ENCODE data around the gene BCL11A. TPM values are rescaled to one million over a fixed set of nuclear protein-coding genes. Genes with fewer than 3 reads are reported as not detected.

BCL11A gene
- total RNA-seq, 1 donor from 2014 or later: 0.67 TPM

DNA sequence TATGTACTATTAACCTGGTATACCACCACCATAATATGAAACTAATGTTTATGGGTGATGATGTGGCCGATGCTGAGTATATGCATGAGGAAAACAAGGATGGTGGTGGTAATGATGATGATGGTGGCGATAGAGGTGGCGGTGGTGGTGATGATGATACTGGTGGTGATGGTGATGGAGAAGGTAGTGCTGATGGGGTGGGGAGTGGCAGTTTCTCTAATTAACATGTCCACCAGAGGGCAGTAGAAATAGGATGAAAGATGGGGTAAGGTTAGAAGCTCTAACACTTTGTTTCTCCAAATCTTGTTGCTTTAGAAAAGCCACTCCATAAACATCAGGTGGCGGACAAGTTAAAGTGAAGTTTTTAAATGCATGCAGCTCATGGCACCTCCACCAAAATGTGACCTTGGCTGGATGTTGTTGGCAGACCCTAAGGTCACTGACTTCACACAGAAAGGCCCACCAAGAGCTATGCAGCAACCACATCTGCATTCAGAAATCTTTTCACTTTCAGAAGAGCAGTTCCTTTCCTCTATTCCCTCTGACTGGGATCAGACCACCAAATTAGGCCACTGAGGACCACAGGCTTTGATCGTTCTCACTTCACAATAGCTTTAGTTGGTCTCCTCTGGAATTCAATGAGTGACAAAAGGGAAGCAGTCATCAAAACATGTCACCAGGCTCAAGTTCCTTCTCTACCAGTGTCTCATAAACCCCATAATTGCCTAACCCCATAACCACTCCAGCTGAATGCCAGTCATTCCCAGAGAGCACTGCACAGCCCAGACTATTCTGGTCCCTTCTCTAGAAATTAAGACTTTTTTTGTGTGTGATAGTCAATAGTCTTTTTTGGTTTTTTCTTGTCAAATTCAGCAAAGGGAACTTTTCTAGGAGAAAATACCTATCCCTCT, 7.5 kb upstream of the BCL11A start:
- Histone ChIP-seq H3K4me3 (no peak overlapping the region), H3K27ac (no peak overlapping the region), H2AFZ (replicated peaks) (no peak overlapping the region), H3F3A (ENCODE audit: low read depth) (peaks cover 15% of the 10 kb centered on the region), H3K9ac (no peak overlapping the region), H3K9me3 (ENCODE audit: low read depth) (no peaks in the 10 kb centered on the region), H3K4me2 (no peak overlapping the region), H3K4me1 (peaks cover 16% of the 10 kb centered on the region), H3K27me3 (peaks cover 49% of the 10 kb centered on the region), H4K20me1 (ENCODE audit: low read depth) (no peaks in the 10 kb centered on the region), H3K79me2 (ENCODE audit: low read depth) (no peaks in the 10 kb centered on the region), H3K36me3 (no peaks in the 10 kb centered on the region)
- H3K9me3 Mint-ChIP-seq: no peaks in the 10 kb centered on the region
- peak; percentile 56 for DNase-seq (ENCODE audit: low spot score)
- H3K27ac Mint-ChIP-seq: no peak overlapping the region
- peak overlapping the region; percentile 24 for H3K4me3 Mint-ChIP-seq
- TF ChIP-seq, protein P1, sequence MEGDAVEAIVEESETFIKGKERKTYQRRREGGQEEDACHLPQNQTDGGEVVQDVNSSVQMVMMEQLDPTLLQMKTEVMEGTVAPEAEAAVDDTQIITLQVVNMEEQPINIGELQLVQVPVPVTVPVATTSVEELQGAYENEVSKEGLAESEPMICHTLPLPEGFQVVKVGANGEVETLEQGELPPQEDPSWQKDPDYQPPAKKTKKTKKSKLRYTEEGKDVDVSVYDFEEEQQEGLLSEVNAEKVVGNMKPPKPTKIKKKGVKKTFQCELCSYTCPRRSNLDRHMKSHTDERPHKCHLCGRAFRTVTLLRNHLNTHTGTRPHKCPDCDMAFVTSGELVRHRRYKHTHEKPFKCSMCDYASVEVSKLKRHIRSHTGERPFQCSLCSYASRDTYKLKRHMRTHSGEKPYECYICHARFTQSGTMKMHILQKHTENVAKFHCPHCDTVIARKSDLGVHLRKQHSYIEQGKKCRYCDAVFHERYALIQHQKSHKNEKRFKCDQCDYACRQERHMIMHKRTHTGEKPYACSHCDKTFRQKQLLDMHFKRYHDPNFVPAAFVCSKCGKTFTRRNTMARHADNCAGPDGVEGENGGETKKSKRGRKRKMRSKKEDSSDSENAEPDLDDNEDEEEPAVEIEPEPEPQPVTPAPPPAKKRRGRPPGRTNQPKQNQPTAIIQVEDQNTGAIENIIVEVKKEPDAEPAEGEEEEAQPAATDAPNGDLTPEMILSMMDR (IDR thresholded peaks at IDR 0.05): peak; percentile 66
- TF ChIP-seq EZH2phosphoT487 (IDR thresholded peaks at IDR 0.05): no peak
- peaks cover 40% of the 10 kb centered on the region for H3K27me3 Mint-ChIP-seq (ENCODE audit: insufficient read depth, low read depth)
- peaks cover 14% of the 10 kb centered on the region for H3K4me1 Mint-ChIP-seq
- H3K36me3 Mint-ChIP-seq: no peaks in the 10 kb centered on the region

DNA sequence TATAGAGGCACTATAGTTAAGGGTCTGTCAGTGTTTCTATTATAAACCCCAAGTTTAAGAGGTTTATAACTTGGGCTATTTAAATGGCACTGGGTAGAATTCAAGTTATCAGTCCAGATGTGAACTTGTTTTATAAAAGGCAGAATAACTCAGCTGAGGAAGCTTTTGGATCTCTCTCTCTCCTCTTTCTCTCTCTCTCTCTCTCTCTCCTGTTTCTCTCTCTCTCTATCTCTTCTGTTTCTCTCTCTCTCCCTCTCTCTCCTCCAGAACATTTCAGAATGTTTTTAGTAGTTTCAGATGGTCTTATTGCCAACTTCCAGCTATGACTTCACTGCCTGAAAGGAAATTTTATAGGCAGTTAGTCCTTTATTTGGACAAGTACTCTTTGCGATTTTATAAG, 6.4 kb upstream of the BCL11A start:
- no peak overlapping the region for H3K27ac ChIP-seq
- no peaks in the 10 kb centered on the region for H3K79me2 ChIP-seq (ENCODE audit: low read depth)
- no peak overlapping the region for H2AFZ ChIP-seq (replicated peaks)
- H3K9ac ChIP-seq: no peak overlapping the region
- H3K4me2 ChIP-seq: no peak overlapping the region
- H3K4me3 Mint-ChIP-seq: no peak overlapping the region
- TF ChIP-seq, protein P1 (IDR thresholded peaks at IDR 0.05): no peak
- TF ChIP-seq EZH2 (IDR thresholded peaks at IDR 0.05): no peak
- TF ChIP-seq EZH2phosphoT487 (IDR thresholded peaks at IDR 0.05): no peak
- peaks cover 20% of the 10 kb centered on the region for H3K4me1 ChIP-seq
- no peaks in the 10 kb centered on the region for H3K9me3 ChIP-seq (ENCODE audit: low read depth)
- peaks cover 26% of the 10 kb centered on the region for H3F3A ChIP-seq (ENCODE audit: low read depth)
- H3K4me3 ChIP-seq: no peak overlapping the region
- no peaks in the 10 kb centered on the region for H3K9me3 Mint-ChIP-seq
- H3K36me3 Mint-ChIP-seq: no peaks in the 10 kb centered on the region
- no peaks in the 10 kb centered on the region for H3K36me3 ChIP-seq
- H3K27me3 Mint-ChIP-seq (ENCODE audit: insufficient read depth, low read depth): peaks cover 46% of the 10 kb centered on the region
- H4K20me1 ChIP-seq (ENCODE audit: low read depth): no peaks in the 10 kb centered on the region
- no peak overlapping the region for H3K27ac Mint-ChIP-seq
- H3K4me1 Mint-ChIP-seq: peaks cover 19% of the 10 kb centered on the region
- H3K27me3 ChIP-seq: peaks cover 55% of the 10 kb centered on the region
- no peak for DNase-seq (ENCODE audit: low spot score)

DNA sequence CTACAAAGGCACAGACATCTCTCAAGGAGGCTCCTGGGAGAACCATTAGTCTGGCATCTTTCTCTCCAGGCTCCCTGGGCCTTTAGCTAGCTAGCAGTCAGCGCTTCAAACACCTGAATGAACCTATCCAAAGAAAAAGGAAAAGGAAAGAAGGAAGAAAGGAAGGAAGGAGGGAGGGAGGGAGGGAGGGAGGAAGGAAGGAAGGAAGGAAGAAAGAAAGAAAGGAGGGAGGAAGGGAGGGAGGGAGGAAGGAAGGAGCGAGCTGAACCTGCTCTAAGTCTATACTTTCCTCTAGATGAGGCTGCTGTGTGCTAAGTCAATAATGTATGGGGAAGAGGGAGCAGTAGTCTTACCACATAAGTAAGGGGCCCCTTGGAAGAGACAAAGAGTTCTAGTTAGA, 5.1 kb upstream of the BCL11A start:
- no peak for TF ChIP-seq EZH2 (IDR thresholded peaks at IDR 0.05)
- no peak for TF ChIP-seq EZH2phosphoT487 (IDR thresholded peaks at IDR 0.05)
- TF ChIP-seq, protein P1 (IDR thresholded peaks at IDR 0.05): no peak
- no peak overlapping the region for H3K4me3 Mint-ChIP-seq
- Histone ChIP-seq H3K27me3 (peaks cover 63% of the 10 kb centered on the region), H4K20me1 (ENCODE audit: low read depth) (no peaks in the 10 kb centered on the region), H3F3A (ENCODE audit: low read depth) (peaks cover 36% of the 10 kb centered on the region), H3K27ac (no peak overlapping the region), H3K4me1 (peaks cover 20% of the 10 kb centered on the region), H3K4me2 (no peak overlapping the region), H3K9me3 (ENCODE audit: low read depth) (no peaks in the 10 kb centered on the region), H3K79me2 (ENCODE audit: low read depth) (no peaks in the 10 kb centered on the region), H3K9ac (no peak overlapping the region), H2AFZ (replicated peaks) (no peak overlapping the region), H3K36me3 (no peaks in the 10 kb centered on the region), H3K4me3 (no peak overlapping the region)
- peaks cover 46% of the 10 kb centered on the region for H3K27me3 Mint-ChIP-seq (ENCODE audit: insufficient read depth, low read depth)
- no peak overlapping the region for H3K27ac Mint-ChIP-seq
- no peaks in the 10 kb centered on the region for H3K36me3 Mint-ChIP-seq
- peaks cover 19% of the 10 kb centered on the region for H3K4me1 Mint-ChIP-seq
- DNase-seq (ENCODE audit: low spot score): no peak
- H3K9me3 Mint-ChIP-seq: no peaks in the 10 kb centered on the region

Measured in neural progenitor cell (in vitro differentiated cells).